Left lung (tissue), 10 donors: ENCODE measurements around the gene SIGLEC12. TPM values are rescaled to one million over a fixed set of nuclear protein-coding genes. Genes with fewer than 3 reads are reported as not detected.
A peak's percentile ranks its signal among the peaks of the same experiment; 100 is the strongest.

ENCODE experiments used
- ATAC-seq: fragments of 200-7000 bp; cut with Tn5 transposase; one replicate; pipeline ENCODE4 v1.9.1; 2020; ENCODE audit warnings: moderate library complexity
- DNase-seq, 4 donors: peaks; one replicate each; pipeline ENCODE4 v3.0.0-alpha.2; 2013 to 2020
- H3K27ac ChIP-seq, 2 donors: fragments of 200-600 bp; sonication (generic) in 1 of 2; one replicate each; pipeline versions ENCODE4 v1.5.0 to v1.8.0; 2020 to 2021
- H3K27me3 ChIP-seq, 2 donors: fragments of 200-600 bp; sonication (generic) in 1 of 2; one replicate each; pipeline versions ENCODE4 v1.5.0 to v1.8.0; 2020 to 2021
- H3K36me3 ChIP-seq, 2 donors: fragments of 200-600 bp; sonication (generic) in 1 of 2; one replicate each; pipeline versions ENCODE4 v1.5.0 to v1.8.0; 2020 to 2021
- H3K4me1 ChIP-seq, 2 donors: fragments of 200-600 bp; one replicate each; pipeline ENCODE4 v1.8.0; 2021
- H3K4me3 ChIP-seq, 2 donors: fragments of 200-600 bp; sonication (generic) in 1 of 2; one replicate each; pipeline versions ENCODE4 v1.5.0 to v1.8.0; 2020 to 2021; ENCODE audit warnings: mild to moderate bottlenecking in 1 of 2
- H3K9me3 ChIP-seq, 2 donors: fragments of 200-600 bp; sonication (generic) in 1 of 2; one replicate each; pipeline versions ENCODE4 v1.5.0 to v1.8.0; 2020 to 2021
- intact Hi-C, 2 donors: fragments of 100-400 bp; cut with DNase I; formaldehyde crosslinking; loops; one replicate each; pipeline versions ENCODE4 v1.11.2 to v1.14.2; 2022
- polyA plus RNA-seq, 6 donors: library from polyadenylated mRNA; unstranded; fragments of 120-200 nt; gene quantifications; one replicate each; pipeline ENCODE4 v1.2.1, GENCODE V29; 2013; ENCODE audit not compliant: insufficient read length in 6 of 6
- total RNA-seq, 2 donors: library from RNA; stranded (reverse); fragmentation: NEBNext Ultra II Directional; extraction: Animal tissue kit (Norgen Biotek cat#: 25700); gene quantifications; one replicate each; pipeline ENCODE4 v1.2.1, GENCODE V29; 2021
- TF ChIP-seq, protein P1 (sequence below), 2 donors: fragments of 200-600 bp; sonication (generic) in 1 of 2; IDR thresholded peaks; one replicate each; pipeline versions ENCODE4 v1.5.0 to v1.8.0; 2021; ENCODE audit warnings: antibody characterized with exemption in 2 of 2
- donor health status: DM: no; HTN: yes; CAD: no.
- donor health status: DM: no; HTN: no; CAD: no.

The SIGLEC12 gene
- total and polyA plus RNA-seq, 8 donors: 0.10 to 1.9 (median 0.39) TPM; not detected in 3

DNA sequence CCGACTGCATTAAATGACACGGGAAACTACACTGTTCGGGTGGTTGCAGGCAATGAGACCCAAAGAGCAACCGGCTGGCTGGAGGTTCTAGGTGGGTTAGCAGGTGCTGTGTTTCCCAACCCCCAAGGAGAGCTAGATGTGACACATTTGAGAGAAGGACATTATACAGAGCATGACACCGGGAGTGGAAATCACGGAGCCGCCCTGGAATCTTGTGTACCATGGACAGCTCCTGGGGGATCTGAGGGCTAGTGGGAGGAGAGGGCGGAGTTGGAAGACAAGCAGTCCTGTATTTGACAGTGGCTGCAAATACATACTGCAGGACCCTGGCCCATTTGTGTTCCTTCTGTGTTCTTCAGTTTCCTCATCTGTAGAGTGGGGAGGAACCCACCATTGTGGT is 21.0 kb downstream of the SIGLEC12 start:
- TF ChIP-seq, protein P1, sequence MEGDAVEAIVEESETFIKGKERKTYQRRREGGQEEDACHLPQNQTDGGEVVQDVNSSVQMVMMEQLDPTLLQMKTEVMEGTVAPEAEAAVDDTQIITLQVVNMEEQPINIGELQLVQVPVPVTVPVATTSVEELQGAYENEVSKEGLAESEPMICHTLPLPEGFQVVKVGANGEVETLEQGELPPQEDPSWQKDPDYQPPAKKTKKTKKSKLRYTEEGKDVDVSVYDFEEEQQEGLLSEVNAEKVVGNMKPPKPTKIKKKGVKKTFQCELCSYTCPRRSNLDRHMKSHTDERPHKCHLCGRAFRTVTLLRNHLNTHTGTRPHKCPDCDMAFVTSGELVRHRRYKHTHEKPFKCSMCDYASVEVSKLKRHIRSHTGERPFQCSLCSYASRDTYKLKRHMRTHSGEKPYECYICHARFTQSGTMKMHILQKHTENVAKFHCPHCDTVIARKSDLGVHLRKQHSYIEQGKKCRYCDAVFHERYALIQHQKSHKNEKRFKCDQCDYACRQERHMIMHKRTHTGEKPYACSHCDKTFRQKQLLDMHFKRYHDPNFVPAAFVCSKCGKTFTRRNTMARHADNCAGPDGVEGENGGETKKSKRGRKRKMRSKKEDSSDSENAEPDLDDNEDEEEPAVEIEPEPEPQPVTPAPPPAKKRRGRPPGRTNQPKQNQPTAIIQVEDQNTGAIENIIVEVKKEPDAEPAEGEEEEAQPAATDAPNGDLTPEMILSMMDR (IDR thresholded peaks at IDR 0.05): no peak
- no peaks in the 10 kb centered on the region for H3K36me3 ChIP-seq
- ATAC-seq: peak; percentile 34

GRCh38 chr19:51479531-51480331 is 21.9 kb downstream of the SIGLEC12 start:
- intact Hi-C loops: loop anchor here in 1 of 2 donors (10.0 kb wide), 1 partner anchor 175 kb away; no protein-coding TSS in a partner anchor

More for the DNA sequence above, 21.0 kb downstream of the SIGLEC12 start:
- intact Hi-C loops: no loop called here
- Histone ChIP-seq H3K27ac (no peak overlapping the region), H3K4me1 (no peaks in the 10 kb centered on the region), H3K9me3 (no peaks in the 10 kb centered on the region), H3K27me3 (peaks cover 0 to 78% of the 10 kb centered on the region in 2 donors), H3K4me3 (no peak overlapping the region)
- peak in 2 of 4 donors; percentile 16 to 21 for DNase-seq

GRCh38 chr19:51478381-51479234 is 23.0 kb downstream of the SIGLEC12 start, which contains the start of gene CEACAM18:
Gene CEACAM18, plus strand, starts transcription at chr19:51478539.
- Histone ChIP-seq H3K9me3 (no peaks in the 10 kb centered on the region), H3K4me1 (no peaks in the 10 kb centered on the region), H3K27ac (no peak within 1 kb of the TSS), H3K36me3 (no peaks in the 10 kb centered on the region), H3K27me3 (peaks cover 0 to 72% of the 10 kb centered on the region in 2 donors), H3K4me3 (no peak within 1 kb of the TSS)
- TF ChIP-seq, protein P1 (IDR thresholded peaks at IDR 0.05): no peak
- DNase-seq (no peak), ATAC-seq (no peak)
- intact Hi-C loops: loop anchor here in 1 of 2 donors (10.0 kb wide), 1 partner anchor 176 kb away; no protein-coding TSS in a partner anchor

More at GRCh38 chr19:51479531-51480331, 21.9 kb downstream of the SIGLEC12 start:
- peaks cover 0 to 71% of the 10 kb centered on the region in 2 donors for H3K27me3 ChIP-seq
- ATAC-seq (no peak), DNase-seq (no peak)
- no peaks in the 10 kb centered on the region for H3K4me1 ChIP-seq
- no peak overlapping the region for H3K27ac ChIP-seq
- no peak overlapping the region for H3K4me3 ChIP-seq
- H3K9me3 ChIP-seq: no peaks in the 10 kb centered on the region
- TF ChIP-seq, protein P1 (IDR thresholded peaks at IDR 0.05): no peak
- H3K36me3 ChIP-seq: no peaks in the 10 kb centered on the region

DNA sequence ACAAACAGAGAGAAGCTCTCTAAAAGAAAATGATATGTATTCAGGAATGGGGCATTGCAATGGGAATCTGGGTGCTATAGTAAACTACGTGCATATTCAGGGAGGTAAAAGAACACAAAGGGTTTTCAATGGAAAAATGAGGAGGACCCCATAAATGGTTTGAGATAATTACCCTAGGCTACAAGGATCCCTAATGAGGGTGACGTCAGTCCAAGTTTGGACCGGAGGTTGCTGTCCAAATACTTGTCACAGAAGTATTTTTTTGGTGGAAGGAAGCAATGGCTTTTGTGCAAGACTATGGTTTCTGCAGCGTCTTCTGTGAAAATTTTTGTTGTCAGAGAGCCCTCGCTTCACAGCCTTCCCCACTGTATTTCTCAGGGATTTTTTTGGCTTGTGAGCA is 24.3 kb downstream of the SIGLEC12 start:
- intact Hi-C loops: loop anchor here in 1 of 2 donors (10.0 kb wide), 1 partner anchor 177 kb away; no protein-coding TSS in a partner anchor
- Histone ChIP-seq H3K4me3 (no peak overlapping the region), H3K27ac (no peak overlapping the region), H3K9me3 (no peaks in the 10 kb centered on the region), H3K27me3 (peaks cover 0 to 71% of the 10 kb centered on the region in 2 donors), H3K36me3 (no peaks in the 10 kb centered on the region), H3K4me1 (peaks cover 0 to 3% of the 10 kb centered on the region in 2 donors)
- ATAC-seq: no peak
- DNase-seq: no peak
- TF ChIP-seq, protein P1 (IDR thresholded peaks at IDR 0.05): no peak
